Transverse colon (tissue), 4 donors: ENCODE measurements around the gene CEL. TPM values are rescaled to one million over a fixed set of nuclear protein-coding genes. Genes with fewer than 3 reads are reported as not detected.
A peak's percentile ranks its signal among the peaks of the same experiment; 100 is the strongest.

Source experiments
- DNase-seq: peaks from one replicate; pipeline ENCODE4 v3.0.0-alpha.2; 2019
- H3K27ac ChIP-seq, 4 donors: fragments of 200-600 bp; sonication (generic); 2 replicates each; pipeline ENCODE4 v1.5.1; 2016 to 2018; ENCODE audit warnings: inconsistent platforms in 4 of 4
- H3K27me3 ChIP-seq: fragments of 200-600 bp; sonication (generic); 2 replicates; pipeline ENCODE4 v1.5.1; 2017; ENCODE audit warnings: inconsistent platforms
- H3K36me3 ChIP-seq, 4 donors: fragments of 200-600 bp; sonication (generic); 2 replicates each; pipeline ENCODE4 v1.5.1; 2017 to 2019; ENCODE audit warnings: inconsistent platforms in 4 of 4
- H3K4me1 ChIP-seq, 4 donors: fragments of 200-600 bp; sonication (generic); 2 replicates each; pipeline ENCODE4 v1.5.1; 2017 to 2020; ENCODE audit warnings: inconsistent platforms in 4 of 4
- H3K4me3 ChIP-seq, 4 donors: fragments of 200-600 bp; sonication (generic); 1 replicate in 1 of 4; 2 replicates in 3 of 4; pipeline versions ENCODE4 v1.5.1 to v1.6.1; 2017 to 2019; ENCODE audit warnings: inconsistent platforms in 4 of 4
- H3K9me3 ChIP-seq, 2 donors: fragments of 200-600 bp; sonication (generic); 2 replicates each; pipeline ENCODE4 v1.5.1; 2017 to 2019; ENCODE audit warnings: inconsistent platforms in 2 of 2
- CTCF ChIP-seq, 5 experiments: fragments of 200-600 bp in 3 of 5; fragments of 450-650 bp in 2 of 5; sonication (generic) in 3 of 5; IDR thresholded peaks; 1 replicate in 2 of 5; 2 replicates in 3 of 5; pipeline ENCODE4 v1.5.1; 2016 to 2017; ENCODE audit warnings: antibody characterized with exemption in 5 of 5, inconsistent platforms in 3 of 5, mild to moderate bottlenecking in 2 of 5, moderate library complexity in 1 of 5
- EP300 ChIP-seq: sonication (generic); formaldehyde crosslinking; IDR thresholded peaks from one replicate; pipeline ENCODE4 v1.6.1; 2017; ENCODE audit warnings: antibody characterized with exemption, low read depth
- POLR2A ChIP-seq: fragments of 450-650 bp; IDR thresholded peaks from one replicate; pipeline ENCODE4 v1.6.1; 2016; ENCODE audit warnings: antibody characterized with exemption, mild to moderate bottlenecking, moderate library complexity
- POLR2AphosphoS5 ChIP-seq, 3 donors: sonication (generic); formaldehyde crosslinking; IDR thresholded peaks; one replicate each; pipeline ENCODE4 v1.6.1; 2016; ENCODE audit warnings: antibody characterized with exemption in 3 of 3
- WGBS, 2 donors: methylation state at CpG; one replicate each; pipeline ENCODE4 v1.1.5; 2018; ENCODE audit warnings: low coverage in 1 of 2; 5-methylcytosine and 5-hydroxymethylcytosine counted together
- in situ Hi-C, 4 donors: fragments of 200-750 bp; cut with MboI; loops; one replicate each; pipeline versions ENCODE4 v1.15.0 to v1.15.1; 2017; ENCODE audit warnings: low sequenced_read_pairs in 3 of 4, low pct_ligation_motif_present in 1 of 4, low pct_unique_long_range_greater_than_20kb in 1 of 4
- intact Hi-C: fragments of 100-400 bp; cut with DNase I; formaldehyde crosslinking; loops from one replicate; pipeline ENCODE4 v1.15.1; 2023; ENCODE audit warnings: low total_unique reads
- total RNA-seq, 4 donors: library from RNA; depleted of rRNA; stranded (reverse); fragments of >200 nt; gene quantifications; one replicate each; pipeline ENCODE4 v1.1.0, GENCODE V29; 2016

Gene CEL
- total RNA-seq, 4 donors from 2014 or later, result 0.27 to 8.6 (median 0.48) TPM; not detected in 1

- peaks cover 0 to 79% (median 33%) of the 10 kb centered on the region in 4 donors for H3K36me3 ChIP-seq
- no peaks in the 10 kb centered on the region for H3K9me3 ChIP-seq
- H3K27ac ChIP-seq, result peak overlapping the region; percentile 8 to 40 (median 10)
- WGBS, 2 donors, result 23% methylated on average over 12 of the region's 14 CpGs; no CpG with 5 or more reads in 1 of the 2 donors
- in situ Hi-C loops, result loop anchor here in 2 of 4 donors (5.0 kb wide), 1 partner anchor 44 kb away; no protein-coding TSS in a partner anchor
- intact Hi-C loops, result no loop called here
- peak; percentile 77 for DNase-seq
- no peaks in the 10 kb centered on the region for H3K27me3 ChIP-seq
- H3K4me3 ChIP-seq, result no peak overlapping the region
- peaks cover 0 to 7% (median 0%) of the 10 kb centered on the region in 4 donors for H3K4me1 ChIP-seq
- TF ChIP-seq EP300 (no peak), POLR2A (no peak), POLR2AphosphoS5 (IDR thresholded peaks at IDR 0.05) (peak in 1 of 3 donors; percentile 5), CTCF (IDR thresholded peaks at IDR 0.05) (peak; percentile 97 to 99 (median 98))
Observed at GRCh38 chr9:133103183-133103986, 41.6 kb downstream of the CEL start.

GRCh38 chr9:133103987-133104505 lies 42.3 kb downstream of the CEL start:
- Histone ChIP-seq H3K4me1 (peaks cover 0 to 7% (median 0%) of the 10 kb centered on the region in 4 donors), H3K9me3 (no peaks in the 10 kb centered on the region), H3K4me3 (no peak overlapping the region), H3K27ac (peak overlapping the region; percentile 8 to 40 (median 10)), H3K36me3 (peaks cover 0 to 79% (median 33%) of the 10 kb centered on the region in 4 donors), H3K27me3 (no peaks in the 10 kb centered on the region)
- TF ChIP-seq POLR2AphosphoS5 (IDR thresholded peaks at IDR 0.05), result no peak
- TF ChIP-seq POLR2A, result no peak
- no peak for TF ChIP-seq EP300
- no peak for TF ChIP-seq CTCF (IDR thresholded peaks at IDR 0.05)
- no peak for DNase-seq
- 88% methylated on average over 11 of the region's 12 CpGs; no CpG with 5 or more reads in 1 of the 2 donors for WGBS, 2 donors
- in situ Hi-C loops, result loop anchor here in 2 of 4 donors (5.0 kb wide), 1 partner anchor 43 kb away; no protein-coding TSS in a partner anchor
- intact Hi-C loops, result no loop called here

GRCh38 chr9:133104718-133105460 lies 43.1 kb downstream of the CEL start:
- H3K9me3 ChIP-seq, result no peaks in the 10 kb centered on the region
- peaks cover 0 to 81% (median 32%) of the 10 kb centered on the region in 4 donors for H3K36me3 ChIP-seq
- no peak overlapping the region for H3K27ac ChIP-seq
- intact Hi-C loops (loop anchor here (1.0 kb wide), 1 partner anchor 42 kb away; no protein-coding TSS in a partner anchor), in situ Hi-C loops (loop anchor here in 2 of 4 donors (5.0 kb wide), 1 partner anchor 42 kb away; no protein-coding TSS in a partner anchor)
- peaks cover 0 to 7% (median 0%) of the 10 kb centered on the region in 4 donors for H3K4me1 ChIP-seq
- no peak overlapping the region for H3K4me3 ChIP-seq
- TF ChIP-seq POLR2A (no peak), POLR2AphosphoS5 (IDR thresholded peaks at IDR 0.05) (no peak), EP300 (no peak), CTCF (IDR thresholded peaks at IDR 0.05) (no peak)
- 87% methylated on average over 15 of the region's 15 CpGs; no CpG with 5 or more reads in 1 of the 2 donors for WGBS, 2 donors
- no peak for DNase-seq
- no peaks in the 10 kb centered on the region for H3K27me3 ChIP-seq

- peaks cover 0 to 81% (median 29%) of the 10 kb centered on the region in 4 donors for H3K36me3 ChIP-seq
- no peak for DNase-seq
- in situ Hi-C loops (no loop called here), intact Hi-C loops (loop anchor here (1.0 kb wide), 1 partner anchor 42 kb away; no protein-coding TSS in a partner anchor)
- no peak overlapping the region for H3K27ac ChIP-seq
- no peaks in the 10 kb centered on the region for H3K27me3 ChIP-seq
- peaks cover 0 to 7% (median 0%) of the 10 kb centered on the region in 4 donors for H3K4me1 ChIP-seq
- WGBS, 2 donors, result 97% methylated on average over 5 of the region's 7 CpGs; no CpG with 5 or more reads in 1 of the 2 donors
- no peaks in the 10 kb centered on the region for H3K9me3 ChIP-seq
- H3K4me3 ChIP-seq, result no peak overlapping the region
- no peak for TF ChIP-seq POLR2AphosphoS5 (IDR thresholded peaks at IDR 0.05)
- no peak for TF ChIP-seq CTCF (IDR thresholded peaks at IDR 0.05)
- TF ChIP-seq EP300, result no peak
- no peak for TF ChIP-seq POLR2A
Observed at GRCh38 chr9:133105461-133105770, 43.6 kb downstream of the CEL start.
